ENCODE data around the gene MPHOSPH9. TPM values are rescaled to one million over a fixed set of nuclear protein-coding genes. Genes with fewer than 3 reads are reported as not detected.

The MPHOSPH9 gene
- total and polyA plus RNA-seq, 2 of the 13 experiments (the other 11 are each of a cell fraction or from before 2014, with no cell fraction given) = 20.3 to 63.4 TPM

GRCh38 chr12:123270214-123271000 lies 37.5 kb upstream of the MPHOSPH9 start (continued):
- TF ChIP-seq, protein P1, sequence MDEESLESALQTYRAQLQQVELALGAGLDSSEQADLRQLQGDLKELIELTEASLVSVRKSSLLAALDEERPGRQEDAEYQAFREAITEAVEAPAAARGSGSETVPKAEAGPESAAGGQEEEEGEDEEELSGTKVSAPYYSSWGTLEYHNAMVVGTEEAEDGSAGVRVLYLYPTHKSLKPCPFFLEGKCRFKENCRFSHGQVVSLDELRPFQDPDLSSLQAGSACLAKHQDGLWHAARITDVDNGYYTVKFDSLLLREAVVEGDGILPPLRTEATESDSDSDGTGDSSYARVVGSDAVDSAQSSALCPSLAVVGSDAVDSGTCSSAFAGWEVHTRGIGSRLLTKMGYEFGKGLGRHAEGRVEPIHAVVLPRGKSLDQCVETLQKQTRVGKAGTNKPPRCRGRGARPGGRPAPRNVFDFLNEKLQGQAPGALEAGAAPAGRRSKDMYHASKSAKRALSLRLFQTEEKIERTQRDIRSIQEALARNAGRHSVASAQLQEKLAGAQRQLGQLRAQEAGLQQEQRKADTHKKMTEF (CRISPR knock-in tag; IDR thresholded peaks at IDR 0.05) = peak; percentile 46; the same call in 1 of the 2 replicates
- peak; percentile 45; the same call in 1 of the 2 replicates for TF ChIP-seq SOX5 (CRISPR knock-in tag; IDR thresholded peaks at IDR 0.05; ENCODE audit: borderline replicate concordance)
- TF ChIP-seq TMF1 (CRISPR knock-in tag; IDR thresholded peaks at IDR 0.05; ENCODE audit: low read depth) = no peak
- TF ChIP-seq ZNF605 (CRISPR knock-in tag; IDR thresholded peaks at IDR 0.05) = peak; percentile 44; the same call in 1 of the 2 replicates
- TF ChIP-seq, protein P2, sequence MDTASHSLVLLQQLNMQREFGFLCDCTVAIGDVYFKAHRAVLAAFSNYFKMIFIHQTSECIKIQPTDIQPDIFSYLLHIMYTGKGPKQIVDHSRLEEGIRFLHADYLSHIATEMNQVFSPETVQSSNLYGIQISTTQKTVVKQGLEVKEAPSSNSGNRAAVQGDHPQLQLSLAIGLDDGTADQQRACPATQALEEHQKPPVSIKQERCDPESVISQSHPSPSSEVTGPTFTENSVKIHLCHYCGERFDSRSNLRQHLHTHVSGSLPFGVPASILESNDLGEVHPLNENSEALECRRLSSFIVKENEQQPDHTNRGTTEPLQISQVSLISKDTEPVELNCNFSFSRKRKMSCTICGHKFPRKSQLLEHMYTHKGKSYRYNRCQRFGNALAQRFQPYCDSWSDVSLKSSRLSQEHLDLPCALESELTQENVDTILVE (CRISPR knock-in tag; IDR thresholded peaks at IDR 0.05) = 0 out of 2 replicates have a peak, but pooled peaks have one; percentile 18
- TF ChIP-seq, protein P3, sequence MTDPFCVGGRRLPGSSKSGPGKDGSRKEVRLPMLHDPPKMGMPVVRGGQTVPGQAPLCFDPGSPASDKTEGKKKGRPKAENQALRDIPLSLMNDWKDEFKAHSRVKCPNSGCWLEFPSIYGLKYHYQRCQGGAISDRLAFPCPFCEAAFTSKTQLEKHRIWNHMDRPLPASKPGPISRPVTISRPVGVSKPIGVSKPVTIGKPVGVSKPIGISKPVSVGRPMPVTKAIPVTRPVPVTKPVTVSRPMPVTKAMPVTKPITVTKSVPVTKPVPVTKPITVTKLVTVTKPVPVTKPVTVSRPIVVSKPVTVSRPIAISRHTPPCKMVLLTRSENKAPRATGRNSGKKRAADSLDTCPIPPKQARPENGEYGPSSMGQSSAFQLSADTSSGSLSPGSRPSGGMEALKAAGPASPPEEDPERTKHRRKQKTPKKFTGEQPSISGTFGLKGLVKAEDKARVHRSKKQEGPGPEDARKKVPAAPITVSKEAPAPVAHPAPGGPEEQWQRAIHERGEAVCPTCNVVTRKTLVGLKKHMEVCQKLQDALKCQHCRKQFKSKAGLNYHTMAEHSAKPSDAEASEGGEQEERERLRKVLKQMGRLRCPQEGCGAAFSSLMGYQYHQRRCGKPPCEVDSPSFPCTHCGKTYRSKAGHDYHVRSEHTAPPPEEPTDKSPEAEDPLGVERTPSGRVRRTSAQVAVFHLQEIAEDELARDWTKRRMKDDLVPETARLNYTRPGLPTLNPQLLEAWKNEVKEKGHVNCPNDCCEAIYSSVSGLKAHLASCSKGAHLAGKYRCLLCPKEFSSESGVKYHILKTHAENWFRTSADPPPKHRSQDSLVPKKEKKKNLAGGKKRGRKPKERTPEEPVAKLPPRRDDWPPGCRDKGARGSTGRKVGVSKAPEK (CRISPR knock-in tag; IDR thresholded peaks at IDR 0.05; ENCODE audit: borderline replicate concordance) = no peak
- TF ChIP-seq ZNF878 (CRISPR knock-in tag; IDR thresholded peaks at IDR 0.05) = peak; percentile 19; the same call in 1 of the 2 replicates
- peak; percentile 80 for TF ChIP-seq HDAC1 (CRISPR knock-in tag; IDR thresholded peaks at IDR 0.05)
- TF ChIP-seq HHEX (CRISPR knock-in tag; IDR thresholded peaks at IDR 0.05) = peak; percentile 48; the same call in 1 of the 2 replicates
- TF ChIP-seq, protein P4, sequence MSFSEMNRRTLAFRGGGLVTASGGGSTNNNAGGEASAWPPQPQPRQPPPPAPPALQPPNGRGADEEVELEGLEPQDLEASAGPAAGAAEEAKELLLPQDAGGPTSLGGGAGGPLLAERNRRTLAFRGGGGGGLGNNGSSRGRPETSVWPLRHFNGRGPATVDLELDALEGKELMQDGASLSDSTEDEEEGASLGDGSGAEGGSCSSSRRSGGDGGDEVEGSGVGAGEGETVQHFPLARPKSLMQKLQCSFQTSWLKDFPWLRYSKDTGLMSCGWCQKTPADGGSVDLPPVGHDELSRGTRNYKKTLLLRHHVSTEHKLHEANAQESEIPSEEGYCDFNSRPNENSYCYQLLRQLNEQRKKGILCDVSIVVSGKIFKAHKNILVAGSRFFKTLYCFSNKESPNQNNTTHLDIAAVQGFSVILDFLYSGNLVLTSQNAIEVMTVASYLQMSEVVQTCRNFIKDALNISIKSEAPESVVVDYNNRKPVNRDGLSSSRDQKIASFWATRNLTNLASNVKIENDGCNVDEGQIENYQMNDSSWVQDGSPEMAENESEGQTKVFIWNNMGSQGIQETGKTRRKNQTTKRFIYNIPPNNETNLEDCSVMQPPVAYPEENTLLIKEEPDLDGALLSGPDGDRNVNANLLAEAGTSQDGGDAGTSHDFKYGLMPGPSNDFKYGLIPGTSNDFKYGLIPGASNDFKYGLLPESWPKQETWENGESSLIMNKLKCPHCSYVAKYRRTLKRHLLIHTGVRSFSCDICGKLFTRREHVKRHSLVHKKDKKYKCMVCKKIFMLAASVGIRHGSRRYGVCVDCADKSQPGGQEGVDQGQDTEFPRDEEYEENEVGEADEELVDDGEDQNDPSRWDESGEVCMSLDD (CRISPR knock-in tag; IDR thresholded peaks at IDR 0.05; ENCODE audit: borderline replicate concordance) = no peak; the same call in 1 of the 2 replicates
- peak; percentile 33; the same call in 1 of the 2 replicates for TF ChIP-seq GATAD1 (CRISPR knock-in tag; IDR thresholded peaks at IDR 0.05)
- TF ChIP-seq, protein P5, sequence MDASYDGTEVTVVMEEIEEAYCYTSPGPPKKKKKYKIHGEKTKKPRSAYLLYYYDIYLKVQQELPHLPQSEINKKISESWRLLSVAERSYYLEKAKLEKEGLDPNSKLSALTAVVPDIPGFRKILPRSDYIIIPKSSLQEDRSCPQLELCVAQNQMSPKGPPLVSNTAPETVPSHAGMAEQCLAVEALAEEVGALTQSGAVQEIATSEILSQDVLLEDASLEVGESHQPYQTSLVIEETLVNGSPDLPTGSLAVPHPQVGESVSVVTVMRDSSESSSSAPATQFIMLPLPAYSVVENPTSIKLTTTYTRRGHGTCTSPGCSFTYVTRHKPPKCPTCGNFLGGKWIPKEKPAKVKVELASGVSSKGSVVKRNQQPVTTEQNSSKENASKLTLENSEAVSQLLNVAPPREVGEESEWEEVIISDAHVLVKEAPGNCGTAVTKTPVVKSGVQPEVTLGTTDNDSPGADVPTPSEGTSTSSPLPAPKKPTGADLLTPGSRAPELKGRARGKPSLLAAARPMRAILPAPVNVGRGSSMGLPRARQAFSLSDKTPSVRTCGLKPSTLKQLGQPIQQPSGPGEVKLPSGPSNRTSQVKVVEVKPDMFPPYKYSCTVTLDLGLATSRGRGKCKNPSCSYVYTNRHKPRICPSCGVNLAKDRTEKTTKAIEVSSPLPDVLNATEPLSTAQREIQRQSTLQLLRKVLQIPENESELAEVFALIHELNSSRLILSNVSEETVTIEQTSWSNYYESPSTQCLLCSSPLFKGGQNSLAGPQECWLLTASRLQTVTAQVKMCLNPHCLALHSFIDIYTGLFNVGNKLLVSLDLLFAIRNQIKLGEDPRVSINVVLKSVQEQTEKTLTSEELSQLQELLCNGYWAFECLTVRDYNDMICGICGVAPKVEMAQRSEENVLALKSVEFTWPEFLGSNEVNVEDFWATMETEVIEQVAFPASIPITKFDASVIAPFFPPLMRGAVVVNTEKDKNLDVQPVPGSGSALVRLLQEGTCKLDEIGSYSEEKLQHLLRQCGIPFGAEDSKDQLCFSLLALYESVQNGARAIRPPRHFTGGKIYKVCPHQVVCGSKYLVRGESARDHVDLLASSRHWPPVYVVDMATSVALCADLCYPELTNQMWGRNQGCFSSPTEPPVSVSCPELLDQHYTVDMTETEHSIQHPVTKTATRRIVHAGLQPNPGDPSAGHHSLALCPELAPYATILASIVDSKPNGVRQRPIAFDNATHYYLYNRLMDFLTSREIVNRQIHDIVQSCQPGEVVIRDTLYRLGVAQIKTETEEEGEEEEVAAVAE (CRISPR knock-in tag; IDR thresholded peaks at IDR 0.05; ENCODE audit: borderline replicate concordance) = no peak
- TF ChIP-seq BORCS8-MEF2B (CRISPR knock-in tag; IDR thresholded peaks at IDR 0.05) = peak; percentile 39; the same call in 1 of the 2 replicates
- TF ChIP-seq TAF15 (IDR thresholded peaks at IDR 0.05; ENCODE audit: low read depth, low read length, poor library complexity, severe bottlenecking) = no peak
- no peak for TF ChIP-seq NCOA5 (CRISPR knock-in tag; IDR thresholded peaks at IDR 0.05)
- TF ChIP-seq ZNF33B (CRISPR knock-in tag; IDR thresholded peaks at IDR 0.05) = no peak
